GM12878 (cell line): ENCODE measurements around the gene STARD5. TPM values are rescaled to one million over a fixed set of nuclear protein-coding genes. Genes with fewer than 3 reads are reported as not detected.

ENCODE experiments used
- CBX3 ChIP-seq: fragments of 200-600 bp; sonication (generic); IDR thresholded peaks from 2 replicates; pipeline ENCODE4 v1.6.1; 2016; ENCODE audit warnings: low read depth, borderline replicate concordance
- CBX5 ChIP-seq: sonication (generic); IDR thresholded peaks from 2 replicates; pipeline ENCODE4 v1.6.1; 2016; ENCODE audit warnings: low read depth, moderate library complexity, mild to moderate bottlenecking, inconsistent platforms
- CEBPZ ChIP-seq: fragments of 150-350 bp; IDR thresholded peaks from 2 replicates; pipeline ENCODE4 v1.6.1; 2016; ENCODE audit warnings: low read depth, low read length
- CHD2 ChIP-seq: IDR thresholded peaks from 2 replicates; pipeline ENCODE4 v1.6.1; 2011; ENCODE audit warnings: low read depth, low read length, improper control_type of control experiment, borderline replicate concordance
- CUX1 ChIP-seq: IDR thresholded peaks from 2 replicates; pipeline ENCODE4 v1.6.1; 2012; ENCODE audit warnings: improper control_type of control experiment, low read depth, low read length; ENCODE audit not compliant: insufficient replicate concordance
- ETV6 ChIP-seq, 2 experiments: fragments of 450-650 bp in 1 of 2; IDR thresholded peaks in 1 of 2; conservative IDR thresholded peaks in 1 of 2; 2 replicates each; pipeline ENCODE4 v1.6.1; 2014; ENCODE audit warnings: antibody characterized with exemption in 1 of 2, borderline replicate concordance in 1 of 2, low read depth in 1 of 2, mild to moderate bottlenecking in 1 of 2, moderate library complexity in 1 of 2
- GATAD2B ChIP-seq: fragments of 450-650 bp; conservative IDR thresholded peaks from 2 replicates; pipeline ENCODE4 v1.6.1; 2017; ENCODE audit warnings: low read depth, mild to moderate bottlenecking, moderate library complexity
- IRF4 ChIP-seq: IDR thresholded peaks from 2 replicates; pipeline ENCODE4 v1.6.1; 2011; ENCODE audit warnings: low read depth, low read length
- LARP7 ChIP-seq: fragments of 450-650 bp; IDR thresholded peaks from 2 replicates; pipeline ENCODE4 v1.6.1; 2017; ENCODE audit warnings: mild to moderate bottlenecking
- NBN ChIP-seq: fragments of 450-650 bp; IDR thresholded peaks from 2 replicates; pipeline ENCODE4 v1.6.1; 2016
- NFIC ChIP-seq: IDR thresholded peaks from 2 replicates; pipeline ENCODE4 v1.6.1; 2012; ENCODE audit warnings: low read depth, mild to moderate bottlenecking, inconsistent platforms, low read length, moderate library complexity
- POLR2AphosphoS2 ChIP-seq: IDR thresholded peaks from 2 replicates; pipeline ENCODE4 v1.6.1; 2011; ENCODE audit warnings: low read depth, mild to moderate bottlenecking, low read length, improper control_type of control experiment, moderate library complexity
- SUPT20H ChIP-seq: IDR thresholded peaks from 2 replicates; pipeline ENCODE4 v1.6.1; 2011; ENCODE audit warnings: low read depth, mild to moderate bottlenecking, low read length, moderate library complexity, borderline replicate concordance; ENCODE audit not compliant: control insufficient read depth
- TAF1 ChIP-seq: IDR thresholded peaks from 2 replicates; pipeline ENCODE4 v1.6.1; 2011; ENCODE audit warnings: mild to moderate bottlenecking, low read depth, low read length, borderline replicate concordance
- ZNF687 ChIP-seq: fragments of 450-650 bp; IDR thresholded peaks from 2 replicates; pipeline ENCODE4 v1.6.1; 2017; ENCODE audit warnings: mild to moderate bottlenecking, moderate library complexity
- polyA plus RNA-seq, 11 experiments: library from polyadenylated mRNA; depleted of rRNA in 4 of 11; unstranded in 6 of 11; stranded (reverse) in 5 of 11; fragments of >200 nt; fragmentation: Nextera tagmentation in 4 of 11; fragmentation: Illumina TruSeq in 1 of 11; extraction: Ambion mirVana in 4 of 11; extraction: Trizol in 1 of 11; gene quantifications; 1 replicate in 1 of 11; 2 replicates in 10 of 11; pipeline versions ENCODE4 v1.2.1 to v1.2.3, GENCODE V29; 2011 to 2016; ENCODE audit warnings: inconsistent platforms in 2 of 11, missing spikeins in 2 of 11, low read depth in 1 of 11
- total RNA-seq, 4 experiments: library from RNA; depleted of rRNA in 3 of 4; stranded (reverse); fragments of >200 nt in 3 of 4; fragmentation: Illumina TruSeq in 1 of 4; extraction: Trizol in 1 of 4; gene quantifications; 2 replicates each; pipeline versions ENCODE4 v1.2.1 to v1.2.3, GENCODE V29; 2013 to 2021

The STARD5 gene
- total and polyA plus RNA-seq, 10 of the 15 experiments (the other 5 are each of a cell fraction or from before 2014, with no cell fraction given) = 2.3 to 9.4 (median 4.7) TPM

GRCh38 chr15:81301815-81302399 is 22.0 kb downstream of the STARD5 start (continued):
- TF ChIP-seq CEBPZ = no peak
- peak; percentile 57; the same call in 1 of the 2 replicates for TF ChIP-seq TAF1
- peak; percentile 100 for TF ChIP-seq IRF4
- peak; percentile 96 for TF ChIP-seq GATAD2B
- TF ChIP-seq SUPT20H = no peak
- peak; percentile 87 for TF ChIP-seq NBN
- TF ChIP-seq NFIC = no peak
- TF ChIP-seq LARP7 = no peak
- no peak for TF ChIP-seq CUX1
- no peak for TF ChIP-seq CBX3
- peak; percentile 82; the same call in 1 of the 2 replicates for TF ChIP-seq ZNF687
- TF ChIP-seq ETV6 (conservative IDR thresholded peaks at IDR 0.05 in 1 of 2, IDR thresholded peaks at IDR 0.05 in 1 of 2; ENCODE audit: borderline replicate concordance in 1 of 2, low read depth in 1 of 2) = peak in 1 of 2 experiments; percentile 99; a peak in 2 of 4 replicates
- no peak for TF ChIP-seq CBX5
- no peak for TF ChIP-seq POLR2AphosphoS2
- TF ChIP-seq CHD2 = peak; percentile 83; the same call in 1 of the 2 replicates
